ENCODE data around the gene LRRC8E.
"Not testable (repeated sequence)": the region's sequence is repeated elsewhere in the genome, so short reads cannot be mapped to it uniquely, and the experiment has no call there.

Gene LRRC8E

DNA sequence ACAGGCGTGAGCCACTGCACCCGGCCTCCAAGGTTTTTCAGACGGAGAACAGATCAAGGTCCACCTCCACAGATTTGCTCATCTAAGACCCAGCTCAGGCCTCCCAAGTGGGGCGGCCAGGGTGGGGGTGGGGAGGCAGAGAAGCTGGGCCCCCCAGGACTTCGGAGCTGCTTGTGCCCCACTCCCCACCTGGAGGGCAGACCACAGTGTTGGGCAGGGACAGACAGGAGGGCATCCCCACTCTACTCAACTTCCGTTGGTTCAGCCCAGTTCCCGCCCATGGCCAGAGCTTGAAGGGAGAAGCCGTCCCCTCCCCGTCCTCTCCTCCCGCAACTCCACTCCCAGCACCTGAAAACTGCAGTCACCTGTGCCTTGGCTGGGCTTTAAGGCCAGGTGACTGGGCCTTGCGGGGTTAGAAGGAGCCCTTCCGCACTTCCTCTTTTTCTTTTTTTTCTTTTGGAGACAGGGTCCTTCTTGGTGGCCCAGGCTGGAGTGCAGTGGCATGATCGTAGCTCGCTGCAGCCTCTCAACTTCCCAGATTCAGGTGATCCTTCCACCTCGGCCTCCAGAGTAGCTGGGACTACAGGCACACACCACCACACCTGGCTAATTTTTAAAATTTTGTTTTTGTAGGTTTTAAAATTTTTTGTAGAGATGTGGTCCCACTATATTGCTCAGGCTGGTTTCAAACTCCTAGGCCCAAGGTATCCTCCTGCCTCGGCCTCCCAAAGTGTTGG, 734 bp upstream of the LRRC8E start:
- DNase-seq (ENCODE audit: low read depth), result no peak

DNA sequence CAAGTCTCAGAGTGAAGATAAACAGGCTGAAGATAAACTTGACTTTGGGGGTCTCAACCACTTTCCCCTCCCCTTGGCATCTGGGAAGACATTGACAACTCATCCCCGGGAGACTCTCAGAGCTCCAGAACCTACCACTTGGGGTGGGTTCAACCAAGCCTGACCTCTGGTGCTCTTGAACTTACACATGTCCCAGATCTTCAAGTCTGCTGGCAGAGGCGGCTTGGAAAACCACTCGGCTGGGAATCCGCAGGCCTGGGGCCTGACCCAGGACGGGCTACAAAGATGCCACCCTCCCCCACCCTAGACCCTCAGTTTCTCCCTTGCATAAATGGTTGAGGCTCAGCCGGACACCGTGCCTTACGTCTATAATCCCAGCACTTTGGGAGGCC, 512 bp downstream of the LRRC8E start:
- no peak for DNase-seq (ENCODE audit: low read depth)

DNA sequence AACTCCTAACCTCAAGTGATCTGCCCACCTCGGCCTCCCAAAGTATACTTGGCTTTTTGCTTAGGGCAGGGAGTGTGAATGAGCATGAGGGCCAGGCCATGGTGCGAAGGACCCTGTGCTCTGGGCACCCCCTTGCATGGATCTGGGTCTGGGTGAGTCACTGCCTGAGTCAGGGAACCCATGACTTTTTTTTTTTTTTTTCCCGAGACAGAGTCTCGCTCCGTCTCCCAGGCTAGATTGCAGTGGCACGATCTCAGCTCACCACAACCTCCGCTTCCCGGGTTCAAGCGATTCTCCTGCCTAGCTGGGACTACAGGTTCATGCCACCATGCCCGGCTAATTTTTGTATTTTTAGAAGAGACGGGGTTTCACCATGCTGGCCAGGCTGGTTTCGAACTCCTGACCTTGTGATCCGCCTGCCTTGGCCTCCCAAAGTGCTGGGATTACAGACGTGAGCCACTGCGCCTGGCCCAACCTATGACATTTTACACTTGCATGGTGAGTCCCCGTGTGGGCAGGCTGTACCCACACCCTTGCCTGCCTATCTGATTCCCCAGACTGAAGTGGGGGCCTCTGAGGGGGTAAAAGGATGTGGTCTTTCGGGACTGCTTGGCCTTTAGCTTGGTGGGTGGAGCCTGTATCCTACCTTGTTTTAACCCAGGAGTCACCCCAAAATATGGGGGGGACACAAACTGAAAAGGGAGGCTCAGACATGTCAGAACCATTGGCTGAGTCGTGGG, 5.2 kb downstream of the LRRC8E start:
- DNase-seq (ENCODE audit: low read depth), result not testable (repeated sequence)

DNA sequence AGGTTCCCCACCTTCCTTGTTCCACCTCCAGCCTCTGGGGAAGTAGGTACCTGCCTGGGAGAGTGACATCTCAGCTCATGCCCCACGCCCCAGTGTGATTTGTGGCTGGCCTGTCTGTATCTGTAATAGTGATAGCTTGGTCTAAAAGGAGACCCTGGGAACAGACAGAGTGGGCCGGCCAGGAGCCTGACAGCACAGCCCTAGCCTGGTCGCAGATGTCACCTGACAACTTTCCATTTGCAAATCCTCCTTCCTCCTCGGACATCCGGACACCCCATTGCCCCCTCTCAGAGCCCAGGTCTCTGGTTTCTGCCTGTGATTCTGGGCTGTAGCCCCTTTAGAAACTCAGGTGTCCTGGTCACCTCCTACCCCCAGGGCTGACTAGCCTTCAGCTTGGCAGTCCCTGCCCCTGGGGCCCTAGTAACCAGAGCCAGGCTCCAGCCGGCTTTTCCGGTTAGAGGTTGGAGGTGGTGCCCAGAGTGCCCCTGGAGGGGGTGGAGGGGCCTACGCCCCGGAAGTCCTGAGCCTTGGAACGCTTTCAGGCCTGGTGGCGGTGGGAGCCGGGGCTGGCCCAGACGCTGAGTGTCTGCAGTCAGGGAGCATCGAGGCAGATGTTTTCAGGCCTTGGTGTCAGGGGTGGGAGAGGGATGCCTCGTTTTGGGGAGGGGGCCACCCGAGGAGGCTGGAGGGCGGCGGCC, 6.5 kb downstream of the LRRC8E start:
- no peak for DNase-seq (ENCODE audit: low read depth)

DNA sequence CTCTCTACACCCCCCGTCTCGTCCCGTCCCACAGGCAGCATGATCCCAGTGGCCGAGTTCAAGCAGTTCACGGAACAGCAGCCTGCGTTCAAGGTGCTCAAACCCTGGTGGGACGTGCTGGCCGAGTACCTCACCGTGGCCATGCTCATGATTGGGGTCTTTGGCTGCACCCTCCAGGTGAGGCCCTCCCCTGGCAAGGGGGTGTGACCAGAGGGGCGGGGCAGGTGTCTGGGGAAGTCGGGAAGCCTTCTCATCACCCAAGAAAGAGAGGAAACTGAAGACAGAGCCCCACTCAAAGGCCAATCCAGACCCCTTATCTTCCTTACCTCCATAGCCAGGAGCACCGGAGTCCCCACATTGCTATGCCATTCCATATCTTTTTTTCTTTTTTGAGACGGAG, 7.3 kb downstream of the LRRC8E start:
- DNase-seq (ENCODE audit: low read depth), result no peak

DNA sequence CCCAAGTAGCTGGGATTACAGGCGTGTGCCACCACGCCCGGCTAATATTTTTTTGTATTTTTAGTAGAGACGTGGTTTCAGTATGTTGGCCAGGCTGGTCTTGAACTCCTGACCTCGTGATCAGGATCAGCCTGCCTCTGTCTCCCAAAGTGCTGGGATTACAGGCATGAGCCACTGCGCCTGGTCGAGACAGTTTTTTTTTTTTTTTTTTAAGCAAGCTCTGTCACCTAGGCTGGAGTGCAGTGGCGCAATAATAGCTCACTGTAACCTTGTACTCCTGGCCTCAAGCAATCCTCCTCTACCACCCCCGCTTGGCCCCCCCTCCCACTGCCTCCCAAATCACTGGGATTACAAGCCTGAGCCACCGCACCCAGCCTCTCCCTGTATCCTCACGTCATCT, 9.0 kb downstream of the LRRC8E start:
- DNase-seq (ENCODE audit: low read depth), result no peak

DNA sequence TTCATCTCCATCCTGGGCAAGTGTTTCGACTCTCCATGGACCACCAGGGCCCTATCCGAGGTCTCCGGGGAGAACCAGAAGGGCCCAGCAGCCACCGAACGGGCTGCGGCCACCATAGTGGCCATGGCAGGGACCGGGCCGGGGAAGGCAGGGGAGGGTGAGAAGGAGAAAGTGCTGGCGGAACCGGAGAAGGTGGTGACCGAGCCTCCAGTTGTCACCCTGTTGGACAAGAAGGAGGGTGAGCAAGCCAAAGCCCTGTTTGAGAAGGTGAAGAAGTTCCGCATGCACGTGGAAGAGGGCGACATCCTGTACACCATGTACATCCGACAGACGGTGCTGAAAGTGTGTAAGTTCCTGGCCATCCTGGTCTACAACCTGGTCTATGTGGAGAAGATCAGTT, 10.7 kb downstream of the LRRC8E start:
- no peak for DNase-seq (ENCODE audit: low read depth)

DNA sequence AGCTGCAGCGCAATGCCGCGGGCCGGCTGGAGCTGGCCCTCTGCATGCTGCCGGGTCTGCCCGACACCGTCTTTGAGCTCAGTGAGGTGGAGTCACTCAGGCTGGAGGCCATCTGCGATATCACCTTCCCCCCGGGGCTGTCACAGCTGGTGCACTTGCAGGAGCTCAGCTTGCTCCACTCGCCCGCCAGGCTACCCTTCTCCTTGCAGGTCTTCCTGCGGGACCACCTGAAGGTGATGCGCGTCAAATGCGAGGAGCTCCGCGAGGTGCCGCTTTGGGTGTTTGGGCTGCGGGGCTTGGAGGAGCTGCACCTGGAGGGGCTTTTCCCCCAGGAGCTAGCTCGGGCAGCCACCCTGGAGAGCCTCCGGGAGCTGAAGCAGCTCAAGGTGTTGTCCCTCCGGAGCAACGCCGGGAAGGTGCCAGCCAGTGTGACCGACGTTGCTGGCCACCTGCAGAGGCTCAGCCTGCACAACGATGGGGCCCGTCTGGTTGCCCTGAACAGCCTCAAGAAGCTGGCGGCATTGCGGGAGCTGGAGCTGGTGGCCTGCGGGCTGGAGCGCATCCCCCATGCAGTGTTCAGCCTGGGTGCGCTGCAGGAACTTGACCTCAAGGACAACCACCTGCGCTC, 11.6 kb downstream of the LRRC8E start:
- DNase-seq (ENCODE audit: low read depth), result no peak

DNA sequence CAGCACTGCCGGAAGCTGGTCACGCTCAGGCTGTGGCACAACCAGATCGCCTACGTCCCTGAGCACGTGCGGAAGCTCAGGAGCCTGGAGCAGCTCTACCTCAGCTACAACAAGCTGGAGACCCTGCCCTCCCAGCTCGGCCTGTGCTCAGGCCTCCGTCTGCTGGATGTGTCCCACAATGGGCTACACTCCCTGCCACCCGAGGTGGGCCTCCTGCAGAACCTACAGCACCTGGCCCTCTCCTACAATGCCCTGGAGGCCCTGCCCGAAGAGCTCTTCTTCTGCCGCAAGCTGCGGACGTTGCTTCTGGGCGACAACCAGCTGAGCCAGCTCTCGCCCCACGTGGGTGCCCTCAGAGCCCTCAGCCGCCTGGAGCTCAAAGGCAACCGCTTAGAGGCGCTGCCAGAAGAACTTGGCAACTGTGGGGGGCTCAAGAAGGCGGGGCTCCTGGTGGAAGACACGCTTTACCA, 12.1 kb downstream of the LRRC8E start:
- no peak for DNase-seq (ENCODE audit: low read depth)

DNA sequence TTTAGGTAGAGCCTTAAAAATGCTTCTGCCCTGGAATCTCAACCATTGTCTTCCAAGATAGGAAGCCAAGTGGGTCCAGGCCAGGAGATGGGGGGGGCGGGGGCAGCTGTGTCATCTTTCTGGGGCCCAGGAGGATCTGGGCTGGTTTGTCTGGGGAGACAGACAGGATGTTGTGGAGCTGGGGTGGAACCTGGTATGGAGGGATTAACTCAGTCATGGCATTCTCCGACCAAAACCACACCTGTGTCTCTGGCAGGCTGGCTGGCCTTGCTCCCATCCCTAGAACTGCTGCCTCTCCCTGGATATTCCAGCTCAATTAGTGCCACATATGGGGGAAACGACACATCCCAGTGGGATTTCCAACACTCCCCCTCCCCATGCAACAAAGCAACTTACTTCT, 12.6 kb downstream of the LRRC8E start:
- no peak for DNase-seq (ENCODE audit: low read depth)

DNA sequence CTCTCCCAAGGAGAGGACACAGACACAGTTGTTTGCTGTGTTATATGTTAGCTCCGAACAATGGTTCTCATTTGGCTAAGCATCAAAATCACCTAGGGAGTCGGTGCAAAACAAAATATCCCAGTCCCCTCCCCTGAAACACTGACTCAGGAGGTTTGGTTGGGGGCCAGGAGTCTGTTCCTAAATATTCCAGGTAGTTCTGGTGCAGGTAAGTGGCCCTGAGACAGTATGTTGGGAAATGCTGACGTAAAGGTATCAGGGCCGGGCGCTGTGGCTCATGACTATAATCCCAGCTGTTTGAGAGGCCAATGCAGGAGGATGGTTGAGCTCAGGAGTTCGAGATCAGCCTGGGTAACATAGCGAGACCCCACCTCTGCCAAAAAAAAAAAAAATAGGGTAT, 13.0 kb downstream of the LRRC8E start:
- DNase-seq (ENCODE audit: low read depth), result no peak

DNA sequence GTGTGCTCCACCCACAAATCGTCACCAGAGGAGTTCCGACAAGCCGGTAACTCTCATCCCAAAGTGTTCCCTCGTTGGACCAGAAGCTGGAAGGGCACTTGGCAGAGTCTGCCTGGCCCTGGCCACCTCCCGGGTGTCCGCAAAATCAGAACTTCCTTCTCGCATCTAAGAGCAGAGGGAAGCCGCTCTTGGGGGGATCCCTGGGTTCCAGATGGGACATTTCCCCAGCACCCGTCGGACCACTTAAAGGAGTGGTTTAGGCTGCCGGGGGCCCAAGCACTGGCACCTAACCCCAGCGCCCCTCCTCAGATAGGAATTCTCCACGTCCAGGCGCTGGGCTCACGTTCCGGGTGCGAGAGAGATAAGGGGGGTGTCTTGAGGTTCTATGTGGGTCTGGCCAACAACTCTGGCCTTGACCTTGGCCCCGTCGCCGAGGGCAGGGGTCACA, 14.5 kb downstream of the LRRC8E start:
- no peak for DNase-seq (ENCODE audit: low read depth)

DNA sequence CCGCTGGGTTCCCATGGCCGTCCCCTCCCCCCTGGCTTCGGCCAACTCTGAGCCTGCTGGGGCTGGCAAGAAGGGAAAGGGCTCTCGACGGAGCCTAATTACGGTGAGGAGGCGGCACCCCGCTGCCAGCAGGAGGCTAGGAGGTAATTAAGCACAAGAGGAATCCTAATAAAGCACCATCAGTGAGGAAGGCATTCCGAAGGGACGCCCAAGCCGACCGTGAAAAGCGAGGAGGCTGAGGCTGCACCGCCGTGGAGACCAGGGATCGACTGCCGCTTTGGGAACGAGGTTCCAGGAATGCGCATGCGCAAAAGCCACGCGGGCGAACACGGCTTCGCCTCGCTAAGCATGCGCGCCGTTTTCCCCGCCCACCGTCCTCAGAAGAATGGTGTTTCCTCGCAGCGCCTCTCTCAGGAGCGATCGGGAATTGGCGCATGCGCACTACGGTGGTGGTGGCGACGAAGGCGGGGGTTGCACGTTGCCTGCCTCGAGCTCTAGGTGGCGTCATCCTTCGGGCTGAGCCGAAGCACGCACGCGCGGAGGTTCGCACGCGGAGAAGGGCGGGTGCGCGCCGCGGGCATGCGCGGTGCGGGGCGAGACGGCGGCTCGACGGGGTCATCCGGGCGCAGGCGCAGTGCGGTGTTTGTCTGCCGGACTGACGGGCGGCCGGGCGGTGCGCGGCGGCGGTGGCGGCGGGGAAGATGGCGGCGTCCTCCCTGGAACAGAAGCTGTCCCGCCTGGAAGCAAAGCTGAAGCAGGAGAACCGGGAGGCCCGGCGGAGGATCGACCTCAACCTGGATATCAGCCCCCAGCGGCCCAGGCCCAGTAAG, 15.1 kb downstream of the LRRC8E start, which contains the start of gene MAP2K7:
Gene MAP2K7 (plus strand): TSS at position 634 of the 830 bp plus-strand sequence. CDS start 68 bp downstream, at position 702.
- DNase-seq (ENCODE audit: low read depth), result peak; percentile 100

DNA sequence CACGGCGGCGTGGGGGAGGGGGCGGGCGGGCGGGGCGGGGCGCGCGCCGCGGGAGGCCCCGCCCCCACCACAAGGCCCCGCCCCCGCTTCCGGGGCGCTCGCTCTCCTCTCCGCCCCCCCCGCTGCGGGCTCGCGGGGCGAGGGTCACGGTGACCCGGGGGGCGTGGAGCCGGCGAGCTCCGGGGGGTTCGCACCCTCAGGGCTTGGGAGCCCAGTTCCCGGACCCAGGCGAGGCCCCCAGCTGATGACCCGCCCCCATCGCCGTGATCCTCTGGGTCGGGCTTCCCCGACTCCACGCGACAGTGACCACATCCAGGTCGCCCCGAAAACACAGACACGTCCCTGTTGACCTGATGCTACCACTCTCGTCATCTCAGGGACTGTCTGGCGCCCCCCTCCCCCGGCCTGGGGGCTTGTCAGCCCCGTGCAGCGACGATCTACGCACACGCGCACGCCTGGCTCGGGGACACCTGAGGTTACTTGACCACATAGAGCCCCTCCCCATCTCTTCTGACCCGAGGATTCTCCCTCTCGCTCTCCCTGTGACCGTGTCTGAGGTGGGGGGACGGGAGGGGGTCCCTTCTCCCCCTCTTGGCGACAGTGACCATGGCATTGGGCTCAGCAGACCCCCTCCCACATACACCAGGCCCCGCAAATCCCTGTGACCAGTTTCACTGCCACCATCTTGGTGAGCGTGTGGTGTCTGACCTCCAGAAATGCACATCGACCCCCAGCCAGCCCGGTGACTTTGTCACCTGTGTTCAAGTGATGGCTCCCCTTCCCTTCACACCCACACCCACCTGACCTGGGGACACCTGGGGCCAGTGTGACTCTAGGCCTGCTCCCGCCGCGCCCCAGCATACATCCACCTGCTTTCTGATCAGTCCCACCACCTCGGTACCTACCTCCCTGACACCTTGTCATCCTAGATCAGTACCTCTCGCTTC, 16.0 kb downstream of the LRRC8E start:
- peak; percentile 36 for DNase-seq (ENCODE audit: low read depth)

DNA sequence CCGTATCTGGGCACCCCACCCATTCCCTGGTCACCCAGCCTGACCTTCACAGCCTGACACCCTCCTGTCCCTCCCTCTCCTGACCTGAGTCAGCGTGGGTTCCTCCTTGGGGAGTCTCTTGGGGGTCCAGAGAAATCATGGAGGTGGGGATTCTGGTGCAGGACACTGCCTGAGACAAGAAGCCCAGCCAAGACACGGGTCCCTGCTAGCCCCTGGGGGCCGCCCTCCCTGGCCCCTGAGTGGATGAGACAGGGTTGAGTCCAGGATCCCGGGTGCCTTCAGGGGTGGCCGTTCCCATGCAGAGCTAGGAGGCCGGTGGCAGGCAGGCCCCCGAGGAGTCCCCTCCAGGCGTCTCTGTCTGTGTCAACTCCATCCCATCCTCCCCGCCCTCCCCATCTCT, 17.0 kb downstream of the LRRC8E start:
- no peak for DNase-seq (ENCODE audit: low read depth)

DNA sequence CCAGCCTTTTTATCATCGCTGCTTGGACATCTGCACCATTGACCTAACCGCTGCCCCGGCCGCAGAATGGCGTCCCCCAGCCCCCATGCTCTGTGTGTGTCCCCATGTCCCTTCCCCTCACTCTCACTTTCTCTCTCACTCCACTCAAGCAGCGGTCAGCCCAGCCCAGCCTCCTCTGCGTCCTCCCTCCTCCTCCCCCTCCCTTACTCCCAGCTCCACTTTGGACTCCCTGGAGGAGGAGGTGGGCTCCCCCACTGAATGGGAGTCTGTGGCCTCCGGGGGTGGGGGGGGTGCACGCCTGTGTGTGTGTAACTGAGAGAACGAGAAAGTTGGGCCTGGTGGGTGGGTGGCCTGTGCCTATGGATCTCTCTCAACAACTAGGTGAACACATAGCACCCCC, 17.5 kb downstream of the LRRC8E start:
- no peak for DNase-seq (ENCODE audit: low read depth)

DNA sequence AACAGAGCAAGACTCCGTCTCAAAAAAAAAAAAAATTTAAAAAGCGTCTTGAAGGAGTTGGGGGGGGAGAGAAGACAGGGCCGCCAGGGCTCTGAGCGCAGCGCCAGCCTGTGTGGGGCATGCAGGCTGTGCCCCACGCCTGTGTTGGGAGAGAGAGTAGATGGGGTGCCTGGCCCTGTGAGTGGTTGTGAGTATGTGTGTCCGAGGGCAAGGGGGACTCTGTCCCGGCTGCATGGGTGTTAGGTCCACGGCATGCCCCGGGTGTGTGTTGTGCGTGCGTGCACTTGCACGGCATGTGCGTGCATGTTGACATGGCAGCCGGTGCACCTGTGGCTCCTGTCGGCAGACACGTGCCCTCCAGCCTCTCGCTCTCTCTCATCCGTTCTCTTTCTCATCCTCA, 18.8 kb downstream of the LRRC8E start:
- no peak for DNase-seq (ENCODE audit: low read depth)

DNA sequence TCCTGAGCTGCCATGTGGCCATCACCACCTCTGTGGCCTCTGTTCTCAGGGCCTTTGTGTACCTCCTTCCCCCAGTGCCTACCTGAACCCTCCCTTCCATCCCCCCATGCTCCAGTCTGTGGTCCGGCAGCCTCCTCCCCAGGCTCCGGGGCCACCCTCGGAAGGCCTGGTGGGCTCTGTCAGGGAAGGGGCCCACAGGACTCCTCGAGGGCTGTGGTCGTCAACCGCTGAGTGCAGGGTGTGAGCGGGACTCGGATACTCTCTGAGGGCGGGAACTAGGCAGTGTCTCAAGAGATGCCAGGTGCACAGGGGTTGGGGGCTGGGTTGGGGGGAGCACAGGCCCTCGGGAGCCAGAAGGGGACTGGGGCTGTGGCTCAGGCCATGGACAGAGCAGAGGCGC, 19.2 kb downstream of the LRRC8E start:
- no peak for DNase-seq (ENCODE audit: low read depth)

DNA sequence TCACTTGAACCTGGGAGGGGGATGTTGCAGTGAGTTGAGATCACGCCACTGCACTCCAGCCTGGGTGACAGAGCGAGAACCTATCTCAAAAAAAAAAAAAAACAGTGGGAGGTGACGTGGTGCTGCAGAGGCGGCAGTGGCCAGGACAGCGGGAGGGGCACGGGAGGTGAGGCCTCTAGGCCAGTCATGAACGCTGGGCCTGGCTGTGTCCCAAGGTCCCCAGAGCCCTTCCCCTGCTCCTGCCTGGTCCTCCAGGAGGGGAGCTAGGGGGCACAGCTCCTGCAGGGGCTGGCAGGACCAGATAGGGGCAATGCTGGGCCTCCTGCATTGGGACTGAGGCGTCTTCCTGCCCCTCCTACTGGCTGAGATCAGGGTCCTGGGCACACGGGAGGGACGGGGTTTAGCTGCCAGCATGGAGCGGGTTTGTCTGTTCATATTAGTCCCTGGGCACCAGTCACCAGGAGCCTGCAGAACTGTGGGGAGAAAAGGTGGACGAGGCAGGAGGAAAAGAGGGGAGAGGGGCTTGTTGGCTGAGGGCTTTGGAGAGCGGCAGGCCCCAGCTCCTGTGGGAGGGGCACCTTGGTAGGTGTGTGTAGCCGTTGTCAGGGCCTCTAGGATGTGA, 19.9 kb downstream of the LRRC8E start:
- no peak for DNase-seq (ENCODE audit: low read depth)

All from stimulated activated CD8-positive, alpha-beta memory T cell treated with anti-CD3 and anti-CD28 coated beads, Interleukin-12 subunit alpha, Interleukin-12 subunit beta, amount 100 ng/mL, for 1 hour (primary cell).